Measurements from ENCODE around the gene UBE3A.
"Not testable (repeated sequence)": the region's sequence is repeated elsewhere in the genome, so short reads cannot be mapped to it uniquely, and the experiment has no call there.

DNA sequence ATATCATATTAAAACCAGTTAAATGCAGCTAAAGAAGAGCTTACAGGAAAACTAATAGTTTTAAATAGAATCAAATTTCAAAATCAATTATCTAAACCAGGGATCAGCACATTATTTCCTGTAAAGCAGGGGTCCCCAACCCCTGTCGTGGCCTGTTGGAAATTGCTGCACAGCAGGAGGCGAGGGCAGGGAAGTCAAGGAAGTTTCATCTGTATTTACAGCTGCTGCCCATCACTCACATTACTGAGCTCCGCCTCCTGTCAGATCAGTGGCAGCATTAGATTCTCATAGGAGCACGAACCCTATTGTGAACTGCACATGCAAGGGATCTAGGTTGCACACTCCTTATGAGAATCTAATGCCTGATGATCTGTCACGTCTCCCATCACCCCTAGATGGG is 14.4 kb upstream of the UBE3A start:
- TF ChIP-seq ARNTL (CRISPR knock-in tag; IDR thresholded peaks at IDR 0.05; ENCODE audit: borderline replicate concordance, low read depth); OSR1 (CRISPR knock-in tag; IDR thresholded peaks at IDR 0.05); BACH2 (CRISPR knock-in tag; IDR thresholded peaks at IDR 0.05; ENCODE audit: borderline replicate concordance): not testable (repeated sequence)
- TF ChIP-seq, protein P1, sequence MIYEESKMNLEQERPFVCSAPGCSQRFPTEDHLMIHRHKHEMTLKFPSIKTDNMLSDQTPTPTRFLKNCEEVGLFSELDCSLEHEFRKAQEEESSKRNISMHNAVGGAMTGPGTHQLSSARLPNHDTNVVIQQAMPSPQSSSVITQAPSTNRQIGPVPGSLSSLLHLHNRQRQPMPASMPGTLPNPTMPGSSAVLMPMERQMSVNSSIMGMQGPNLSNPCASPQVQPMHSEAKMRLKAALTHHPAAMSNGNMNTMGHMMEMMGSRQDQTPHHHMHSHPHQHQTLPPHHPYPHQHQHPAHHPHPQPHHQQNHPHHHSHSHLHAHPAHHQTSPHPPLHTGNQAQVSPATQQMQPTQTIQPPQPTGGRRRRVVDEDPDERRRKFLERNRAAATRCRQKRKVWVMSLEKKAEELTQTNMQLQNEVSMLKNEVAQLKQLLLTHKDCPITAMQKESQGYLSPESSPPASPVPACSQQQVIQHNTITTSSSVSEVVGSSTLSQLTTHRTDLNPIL (CRISPR knock-in tag; IDR thresholded peaks at IDR 0.05; ENCODE audit: low read depth): not testable (repeated sequence)
